ENCODE measurements around the gene RASSF7.

DNA sequence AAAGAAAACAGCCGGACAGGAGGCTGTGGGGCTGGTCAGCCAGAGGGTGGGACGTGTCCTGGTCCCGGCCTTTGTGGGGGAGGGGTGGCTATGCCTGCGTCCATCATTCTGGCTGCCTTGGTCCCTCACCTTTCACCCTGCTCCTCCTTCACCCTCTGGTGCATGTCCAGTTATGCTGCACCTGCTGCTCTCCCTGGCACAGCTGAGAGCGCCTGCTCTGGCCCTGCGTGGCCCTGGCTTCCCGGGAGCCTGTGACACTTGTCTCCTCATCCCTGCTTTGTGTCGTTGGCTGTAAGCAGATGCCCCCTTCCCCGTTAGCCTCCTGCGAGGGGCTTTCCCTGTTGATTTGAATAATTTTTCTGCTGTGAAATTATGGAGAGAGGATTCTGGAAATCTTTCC is 32.1 kb downstream of the RASSF7 start:
- TF ChIP-seq, protein P1, sequence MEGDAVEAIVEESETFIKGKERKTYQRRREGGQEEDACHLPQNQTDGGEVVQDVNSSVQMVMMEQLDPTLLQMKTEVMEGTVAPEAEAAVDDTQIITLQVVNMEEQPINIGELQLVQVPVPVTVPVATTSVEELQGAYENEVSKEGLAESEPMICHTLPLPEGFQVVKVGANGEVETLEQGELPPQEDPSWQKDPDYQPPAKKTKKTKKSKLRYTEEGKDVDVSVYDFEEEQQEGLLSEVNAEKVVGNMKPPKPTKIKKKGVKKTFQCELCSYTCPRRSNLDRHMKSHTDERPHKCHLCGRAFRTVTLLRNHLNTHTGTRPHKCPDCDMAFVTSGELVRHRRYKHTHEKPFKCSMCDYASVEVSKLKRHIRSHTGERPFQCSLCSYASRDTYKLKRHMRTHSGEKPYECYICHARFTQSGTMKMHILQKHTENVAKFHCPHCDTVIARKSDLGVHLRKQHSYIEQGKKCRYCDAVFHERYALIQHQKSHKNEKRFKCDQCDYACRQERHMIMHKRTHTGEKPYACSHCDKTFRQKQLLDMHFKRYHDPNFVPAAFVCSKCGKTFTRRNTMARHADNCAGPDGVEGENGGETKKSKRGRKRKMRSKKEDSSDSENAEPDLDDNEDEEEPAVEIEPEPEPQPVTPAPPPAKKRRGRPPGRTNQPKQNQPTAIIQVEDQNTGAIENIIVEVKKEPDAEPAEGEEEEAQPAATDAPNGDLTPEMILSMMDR (conservative IDR thresholded peaks at IDR 0.05 in 1 of 2, IDR thresholded peaks at IDR 0.05 in 1 of 2; ENCODE audit: extremely low read depth in 1 of 2, insufficient read depth in 1 of 2, low read depth in 1 of 2, low read length in 2 of 2), result no peak
- TF ChIP-seq EZH2 (IDR thresholded peaks at IDR 0.05; ENCODE audit: borderline replicate concordance, low read length), result no peak

Data from mammary epithelial cell (primary cell).